CD1c-positive myeloid dendritic cell (primary cell): ENCODE results near the gene FOXRED2.
"Not testable (repeated sequence)": the region's sequence is repeated elsewhere in the genome, so short reads cannot be mapped to it uniquely, and the experiment has no call there.

ENCODE experiments used
- DNase-seq: peaks from one replicate; pipeline ENCODE4 v3.0.0-alpha.2; 2016; ENCODE audit errors: extremely low spot score

The FOXRED2 gene

GRCh38 chr22:36452250-36452977 is 54.4 kb downstream of the FOXRED2 start:
- DNase-seq: peak; percentile 23

- DNase-seq: not testable (repeated sequence)
These were observed 55.9 kb downstream of the FOXRED2 start for GRCh38 chr22:36450923-36451322.

GRCh38 chr22:36449596-36450175 is 57.2 kb downstream of the FOXRED2 start:
- peak; percentile 14 for DNase-seq

- peak; percentile 8 for DNase-seq
These were observed 59.2 kb downstream of the FOXRED2 start for GRCh38 chr22:36447632-36448031.

GRCh38 chr22:36445158-36445668 is 61.6 kb downstream of the FOXRED2 start:
- DNase-seq: no peak

GRCh38 chr22:36443198-36443770 is 63.6 kb downstream of the FOXRED2 start:
- DNase-seq: no peak

GRCh38 chr22:36442506-36443197 is 64.2 kb downstream of the FOXRED2 start:
- DNase-seq: no peak

- no peak for DNase-seq
These were observed 66.3 kb downstream of the FOXRED2 start for GRCh38 chr22:36440429-36441002.

GRCh38 chr22:36439481-36440271 is 67.2 kb downstream of the FOXRED2 start:
- DNase-seq: peak; percentile 37
